Caco-2 (cell line): ENCODE measurements around the gene CSRP1. TPM values are rescaled to one million over a fixed set of nuclear protein-coding genes. Genes with fewer than 3 reads are reported as not detected.
A peak's percentile ranks its signal among the peaks of the same experiment; 100 is the strongest.

Source experiments
- BruUV-seq: library from RNA; stranded (reverse); fragments of 400-500 nt; replicated peaks from 2 replicates; lab custom pipeline; 2021; lab: Mats Ljungman, UMichigan
- CTCF ChIA-PET: fragments of 300-600 bp; sonication (Branson Sonifier 250); formaldehyde crosslinking; loops from one replicate; lab custom pipeline; 2022; ENCODE audit warnings: antibody characterized with exemption; lab: Charles Lee
- POLR2A ChIA-PET: fragments of 300-600 bp; sonication (Branson Sonifier 250); formaldehyde crosslinking; loops from one replicate; lab custom pipeline; 2022; ENCODE audit warnings: antibody characterized with exemption; lab: Charles Lee
- DNase-seq, 2 experiments: peaks; one replicate each; pipeline versions ENCODE4 v3.0.0 to v3.0.0-alpha.2; 2020 to 2022
- H3K27me3 ChIP-seq: replicated peaks from 2 replicates; pipeline ENCODE4 v1.6.0; 2011; ENCODE audit warnings: low read length; ENCODE audit not compliant: control insufficient read depth, insufficient read depth
- H3K36me3 ChIP-seq: 2 replicates; pipeline ENCODE4 v1.5.1; 2011; ENCODE audit warnings: low read length; ENCODE audit not compliant: control insufficient read depth, insufficient read depth
- H3K4me1 ChIP-seq: fragments of 250-450 bp; sonication (Bioruptor Pico); 2 replicates; pipeline ENCODE4 v1.5.1; 2020; ENCODE audit warnings: mild to moderate bottlenecking
- H3K4me3 ChIP-seq: 2 replicates; pipeline ENCODE4 v1.5.1; 2011; ENCODE audit warnings: low read depth, mild to moderate bottlenecking, control low read depth, low read length
- H3K9me3 ChIP-seq: fragments of 250-450 bp; sonication (Bioruptor Pico); 2 replicates; pipeline ENCODE4 v1.5.1; 2020; ENCODE audit warnings: mild to moderate bottlenecking, moderate library complexity
- H3K27ac Mint-ChIP-seq: one replicate; pipeline ENCODE4 v1.8.0; 2022; ENCODE audit warnings: mixed read lengths; ENCODE audit not compliant: unreplicated experiment
- H3K27me3 Mint-ChIP-seq: one replicate; pipeline ENCODE4 v1.8.0; 2022; ENCODE audit warnings: mixed read lengths; ENCODE audit not compliant: insufficient read depth, unreplicated experiment
- H3K36me3 Mint-ChIP-seq: one replicate; pipeline ENCODE4 v1.8.0; 2022; ENCODE audit warnings: mild to moderate bottlenecking, mixed read lengths; ENCODE audit not compliant: insufficient read depth, unreplicated experiment
- H3K4me1 Mint-ChIP-seq: one replicate; pipeline ENCODE4 v1.8.0; 2022; ENCODE audit warnings: low read depth, mixed read lengths; ENCODE audit not compliant: unreplicated experiment
- H3K4me3 Mint-ChIP-seq: one replicate; pipeline ENCODE4 v1.8.0; 2022; ENCODE audit warnings: mild to moderate bottlenecking, moderate library complexity, mixed read lengths; ENCODE audit not compliant: unreplicated experiment
- H3K9me3 Mint-ChIP-seq: one replicate; pipeline ENCODE4 v1.8.0; 2022; ENCODE audit warnings: mixed read lengths; ENCODE audit not compliant: unreplicated experiment
- intact Hi-C: fragments of 100-400 bp; cut with micrococcal nuclease; formaldehyde crosslinking; loops from one replicate; pipeline ENCODE4 v1.10.0; 2022; ENCODE audit not compliant: unreplicated experiment
- total RNA-seq: library from RNA; stranded (reverse); gene quantifications from 2 replicates; pipeline ENCODE4 v1.2.3, GENCODE V29; 2022
- TF ChIP-seq, protein P1 (sequence below), 2 experiments: fragments of 200-600 bp in 1 of 2; IDR thresholded peaks; 1 replicate in 1 of 2; 2 replicates in 1 of 2; pipeline versions ENCODE4 v1.5.1 to v1.8.0; 2011 to 2022; ENCODE audit warnings: antibody characterized with exemption in 1 of 2, control low read depth in 1 of 2, inconsistent platforms in 1 of 2, low read depth in 1 of 2, low read length in 1 of 2, mild to moderate bottlenecking in 1 of 2, moderate library complexity in 1 of 2; ENCODE audit not compliant: insufficient read depth in 1 of 2, severe bottlenecking in 1 of 2, unreplicated experiment in 1 of 2

Gene CSRP1
- total RNA-seq, 1 experiment from 2014 or later = 60.0 TPM

DNA sequence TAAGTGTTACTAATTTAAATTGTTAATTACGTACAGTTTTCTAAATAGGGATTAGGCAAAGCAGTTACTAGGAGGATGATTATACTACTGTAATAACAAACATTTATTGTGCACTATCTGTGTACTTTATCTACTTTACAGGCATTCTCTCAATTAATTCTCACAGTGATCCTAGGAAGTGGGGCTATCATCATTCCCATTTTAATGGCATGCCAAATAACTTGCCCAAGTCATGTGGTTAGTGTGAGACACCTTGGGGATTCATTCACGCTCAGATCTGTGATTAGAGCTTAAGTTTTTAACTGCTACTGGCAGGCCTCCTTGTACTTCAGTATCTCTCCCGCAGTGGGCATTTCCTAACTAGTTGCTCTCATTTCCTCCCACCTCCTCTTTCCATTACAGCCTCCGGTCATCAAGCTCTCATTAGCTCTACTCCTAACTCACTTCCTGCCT, 49.4 kb downstream of the CSRP1 start:
- POLR2A ChIA-PET = no interaction called here
- Histone ChIP-seq H3K36me3 (no peaks in the 10 kb centered on the region), H3K9me3 (no peaks in the 10 kb centered on the region), H3K4me3 (no peak overlapping the region), H3K27me3 (no peaks in the 10 kb centered on the region), H3K4me1 (peaks cover 26% of the 10 kb centered on the region)
- peaks cover 11% of the 10 kb centered on the region for H3K36me3 Mint-ChIP-seq
- no peak for DNase-seq
- CTCF ChIA-PET = interaction anchor here (2.1 kb wide), 1 partner anchor 10 kb away, joined by 8 read pairs; no protein-coding TSS in a partner anchor
- intact Hi-C loops = no loop called here
- no TSS peak for BruUV-seq
- H3K4me1 Mint-ChIP-seq = peaks cover 27% of the 10 kb centered on the region
- no peak overlapping the region for H3K27ac Mint-ChIP-seq
- no peaks in the 10 kb centered on the region for H3K27me3 Mint-ChIP-seq
- TF ChIP-seq, protein P1, sequence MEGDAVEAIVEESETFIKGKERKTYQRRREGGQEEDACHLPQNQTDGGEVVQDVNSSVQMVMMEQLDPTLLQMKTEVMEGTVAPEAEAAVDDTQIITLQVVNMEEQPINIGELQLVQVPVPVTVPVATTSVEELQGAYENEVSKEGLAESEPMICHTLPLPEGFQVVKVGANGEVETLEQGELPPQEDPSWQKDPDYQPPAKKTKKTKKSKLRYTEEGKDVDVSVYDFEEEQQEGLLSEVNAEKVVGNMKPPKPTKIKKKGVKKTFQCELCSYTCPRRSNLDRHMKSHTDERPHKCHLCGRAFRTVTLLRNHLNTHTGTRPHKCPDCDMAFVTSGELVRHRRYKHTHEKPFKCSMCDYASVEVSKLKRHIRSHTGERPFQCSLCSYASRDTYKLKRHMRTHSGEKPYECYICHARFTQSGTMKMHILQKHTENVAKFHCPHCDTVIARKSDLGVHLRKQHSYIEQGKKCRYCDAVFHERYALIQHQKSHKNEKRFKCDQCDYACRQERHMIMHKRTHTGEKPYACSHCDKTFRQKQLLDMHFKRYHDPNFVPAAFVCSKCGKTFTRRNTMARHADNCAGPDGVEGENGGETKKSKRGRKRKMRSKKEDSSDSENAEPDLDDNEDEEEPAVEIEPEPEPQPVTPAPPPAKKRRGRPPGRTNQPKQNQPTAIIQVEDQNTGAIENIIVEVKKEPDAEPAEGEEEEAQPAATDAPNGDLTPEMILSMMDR (IDR thresholded peaks at IDR 0.05; ENCODE audit: insufficient read depth in 1 of 2, low read depth in 1 of 2, low read length in 1 of 2, severe bottlenecking in 1 of 2, unreplicated experiment in 1 of 2) = no peak
- H3K4me3 Mint-ChIP-seq = no peak overlapping the region
- H3K9me3 Mint-ChIP-seq = no peaks in the 10 kb centered on the region

DNA sequence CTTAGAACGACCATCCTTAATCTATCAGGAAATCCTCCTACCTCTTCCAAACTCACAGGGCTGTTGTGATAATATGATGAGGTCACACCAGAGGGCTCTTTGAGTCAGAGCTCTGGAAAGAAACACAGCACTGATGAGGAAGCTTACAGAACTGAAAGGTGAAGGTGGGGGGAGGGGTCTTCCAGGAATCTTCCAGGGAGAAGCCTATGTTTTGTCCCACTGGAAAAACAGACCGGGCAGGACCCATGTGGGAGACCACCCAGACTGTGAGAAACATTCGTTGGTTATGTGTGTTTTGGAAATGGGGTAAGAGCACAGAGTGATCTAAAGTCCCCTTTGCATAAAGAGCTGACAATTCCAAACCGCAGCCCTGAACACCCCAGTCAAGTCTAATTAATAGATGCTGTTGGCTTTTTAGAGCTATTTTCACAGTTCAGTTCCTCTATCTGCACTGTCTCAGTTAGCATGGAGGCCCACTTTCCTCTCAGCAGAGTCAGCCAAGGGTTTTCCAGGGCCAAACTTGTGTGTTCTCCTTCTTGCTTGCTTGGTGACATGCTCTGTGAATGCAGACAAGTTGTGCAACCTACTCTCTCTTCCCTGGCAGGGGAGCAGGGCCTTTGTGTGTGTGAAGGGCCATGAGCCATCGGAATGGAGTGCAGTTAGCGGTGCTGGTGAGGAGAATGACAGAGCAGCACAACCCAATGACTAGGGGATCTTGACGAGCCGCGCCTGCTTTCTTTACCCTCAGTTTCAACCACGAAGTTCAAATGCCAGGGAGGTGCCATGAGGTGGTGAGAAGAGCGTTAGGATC, 50.2 kb downstream of the CSRP1 start:
- H3K4me1 Mint-ChIP-seq = peaks cover 22% of the 10 kb centered on the region
- H3K4me3 ChIP-seq = no peak overlapping the region
- CTCF ChIA-PET = interaction anchor here (0.8 to 2.1 kb wide), 3 partner anchors 9 to 25 kb away, joined by 3 to 8 read pairs (median 6); no protein-coding TSS in a partner anchor
- no peak overlapping the region for H3K4me3 Mint-ChIP-seq
- peaks cover 7% of the 10 kb centered on the region for H3K36me3 Mint-ChIP-seq
- peak overlapping the region; percentile 9 for H3K27ac Mint-ChIP-seq
- BruUV-seq = no TSS peak
- H3K4me1 ChIP-seq = peaks cover 19% of the 10 kb centered on the region
- intact Hi-C loops = no loop called here
- H3K27me3 Mint-ChIP-seq = no peaks in the 10 kb centered on the region
- TF ChIP-seq, protein P1 (IDR thresholded peaks at IDR 0.05; ENCODE audit: insufficient read depth in 1 of 2, low read depth in 1 of 2, low read length in 1 of 2, severe bottlenecking in 1 of 2, unreplicated experiment in 1 of 2) = no peak
- H3K36me3 ChIP-seq = no peaks in the 10 kb centered on the region
- no peaks in the 10 kb centered on the region for H3K9me3 Mint-ChIP-seq
- peak in 1 of 2 experiments; percentile 7 for DNase-seq
- no peaks in the 10 kb centered on the region for H3K9me3 ChIP-seq
- POLR2A ChIA-PET = no interaction called here
- H3K27me3 ChIP-seq = no peaks in the 10 kb centered on the region

DNA sequence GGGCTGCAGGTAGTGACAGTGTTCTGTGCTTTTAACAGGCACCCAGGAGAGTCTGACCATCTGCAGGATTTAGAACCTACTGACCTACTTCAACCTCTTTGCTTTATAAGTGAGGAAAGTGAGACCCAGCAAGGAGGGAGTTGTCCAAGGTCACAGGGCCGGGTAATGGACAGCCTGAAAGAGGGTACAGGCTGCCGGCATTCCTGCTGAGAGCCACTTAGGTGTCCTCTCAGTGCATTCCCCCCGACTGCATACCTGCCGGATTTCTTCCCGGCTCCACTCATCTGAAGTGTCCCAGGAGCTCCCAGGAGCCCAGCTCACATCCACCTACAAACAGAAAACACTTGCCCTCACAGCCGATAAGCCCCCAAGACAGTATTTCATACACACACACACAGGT, 51.8 kb downstream of the CSRP1 start:
- no peaks in the 10 kb centered on the region for H3K36me3 Mint-ChIP-seq
- POLR2A ChIA-PET = no interaction called here
- intact Hi-C loops = no loop called here
- H3K9me3 Mint-ChIP-seq = no peaks in the 10 kb centered on the region
- Histone ChIP-seq H3K4me1 (peaks cover 4% of the 10 kb centered on the region), H3K9me3 (no peaks in the 10 kb centered on the region), H3K27me3 (no peaks in the 10 kb centered on the region), H3K36me3 (no peaks in the 10 kb centered on the region), H3K4me3 (no peak overlapping the region)
- peaks cover 7% of the 10 kb centered on the region for H3K4me1 Mint-ChIP-seq
- no TSS peak for BruUV-seq
- H3K4me3 Mint-ChIP-seq = no peak overlapping the region
- TF ChIP-seq, protein P1 (IDR thresholded peaks at IDR 0.05; ENCODE audit: insufficient read depth in 1 of 2, low read depth in 1 of 2, low read length in 1 of 2, severe bottlenecking in 1 of 2, unreplicated experiment in 1 of 2) = no peak
- CTCF ChIA-PET = no interaction called here
- DNase-seq = no peak
- H3K27ac Mint-ChIP-seq = no peak overlapping the region
- no peaks in the 10 kb centered on the region for H3K27me3 Mint-ChIP-seq
